HL-60 (cell line): ENCODE data around the gene SLC45A1.
A peak's percentile ranks its signal among the peaks of the same experiment; 100 is the strongest.

Experiments used
- DNase-seq, 2 experiments: peaks; one replicate each; pipeline ENCODE4 v3.0.0-alpha.2; 2010 to 2020; ENCODE audit warnings: low read depth in 1 of 2, low spot score in 1 of 2
- H3K27ac ChIP-seq: fragments of 250-450 bp; sonication (Bioruptor Pico); replicated peaks from 2 replicates; pipeline ENCODE4 v1.5.1; 2020; ENCODE audit warnings: mild to moderate bottlenecking, moderate library complexity
- H3K27me3 ChIP-seq: fragments of 250-450 bp; sonication (Bioruptor Pico); 2 replicates; pipeline ENCODE4 v1.5.1; 2021; ENCODE audit warnings: mild to moderate bottlenecking, moderate library complexity; ENCODE audit not compliant: insufficient read depth, poor library complexity, severe bottlenecking
- H3K4me3 ChIP-seq: replicated peaks from 2 replicates; pipeline ENCODE4 v1.5.1; 2011; ENCODE audit warnings: mild to moderate bottlenecking, control low read depth, low read length; ENCODE audit not compliant: insufficient read depth
- CTCF ChIP-seq: IDR thresholded peaks from one replicate; pipeline ENCODE4 v1.5.1; 2011; ENCODE audit warnings: low read length, control low read depth, inconsistent platforms; ENCODE audit not compliant: insufficient read depth
- GABPA ChIP-seq: IDR thresholded peaks from 2 replicates; pipeline ENCODE4 v1.6.1; 2012; ENCODE audit warnings: low read depth
- POLR2AphosphoS5 ChIP-seq: IDR thresholded peaks from 2 replicates; pipeline ENCODE4 v1.6.1; 2012; ENCODE audit warnings: low read depth
- REST ChIP-seq: IDR thresholded peaks from 2 replicates; pipeline ENCODE4 v1.6.1; 2012; ENCODE audit warnings: low read depth; ENCODE audit not compliant: insufficient replicate concordance
- SPI1 ChIP-seq: IDR thresholded peaks from 2 replicates; pipeline ENCODE4 v1.6.1; 2012; ENCODE audit warnings: low read depth, mild to moderate bottlenecking, borderline replicate concordance

SLC45A1 gene

GRCh38 chr1:8348777-8349472 lies 31.0 kb downstream of the SLC45A1 start:
- Histone ChIP-seq H3K27ac (no peak overlapping the region), H3K4me3 (no peak overlapping the region), H3K27me3 (peaks cover 2% of the 10 kb centered on the region)
- TF ChIP-seq POLR2AphosphoS5 (no peak), CTCF (peak; percentile 37)
- peak; percentile 38 for DNase-seq

- Histone ChIP-seq H3K4me3 (no peak overlapping the region), H3K27me3 (peaks cover 2% of the 10 kb centered on the region), H3K27ac (no peak overlapping the region)
- DNase-seq, result no peak
- TF ChIP-seq CTCF (no peak), REST (no peak), SPI1 (no peak), POLR2AphosphoS5 (no peak), GABPA (no peak)
These were observed 31.6 kb downstream of the SLC45A1 start for GRCh38 chr1:8349473-8349865.

- Histone ChIP-seq H3K4me3 (no peak overlapping the region), H3K27ac (no peak overlapping the region), H3K27me3 (peaks cover 2% of the 10 kb centered on the region)
- no peak for DNase-seq
- no peak for TF ChIP-seq SPI1
These were observed 32.0 kb downstream of the SLC45A1 start for GRCh38 chr1:8349961-8350360.

- no peak overlapping the region for H3K4me3 ChIP-seq
- TF ChIP-seq GABPA (no peak), SPI1 (no peak), POLR2AphosphoS5 (peak; percentile 24; the same call in 1 of the 2 replicates)
- peaks cover 2% of the 10 kb centered on the region for H3K27me3 ChIP-seq
- no peak for DNase-seq
- H3K27ac ChIP-seq, result no peak overlapping the region
These were observed 33.2 kb downstream of the SLC45A1 start for GRCh38 chr1:8350914-8351684.

GRCh38 chr1:8351693-8352470 lies 34.0 kb downstream of the SLC45A1 start:
- no peak overlapping the region for H3K27ac ChIP-seq
- H3K27me3 ChIP-seq, result peaks cover 2% of the 10 kb centered on the region
- no peak for TF ChIP-seq REST
- TF ChIP-seq CTCF, result peak; percentile 23
- TF ChIP-seq POLR2AphosphoS5, result peak; percentile 15
- peak in 1 of 2 experiments; percentile 13 for DNase-seq
- H3K4me3 ChIP-seq, result no peak overlapping the region
